Calu3 (cell line): Measurements from ENCODE around the gene GFPT1. TPM values are rescaled to one million over a fixed set of nuclear protein-coding genes. Genes with fewer than 3 reads are reported as not detected.

ENCODE experiments used
- BruUV-seq: library from RNA; stranded (reverse); fragments of 400-500 nt; replicated peaks from 2 replicates; lab custom pipeline; 2021; lab: Mats Ljungman, UMichigan
- CTCF ChIA-PET: fragments of 300-600 bp; sonication (Branson Sonifier 250); formaldehyde crosslinking; loops from one replicate; lab custom pipeline; 2022; ENCODE audit warnings: antibody characterized with exemption; lab: Charles Lee
- DNase-seq: peaks from one replicate; pipeline ENCODE4 v3.0.0; 2022
- H3K27ac Mint-ChIP-seq: one replicate; pipeline ENCODE4 v1.8.0; 2022; ENCODE audit warnings: mixed read lengths; ENCODE audit not compliant: unreplicated experiment
- H3K27me3 Mint-ChIP-seq: one replicate; pipeline ENCODE4 v1.8.0; 2022; ENCODE audit warnings: mixed read lengths; ENCODE audit not compliant: unreplicated experiment
- H3K36me3 Mint-ChIP-seq: one replicate; pipeline ENCODE4 v1.8.0; 2022; ENCODE audit warnings: mild to moderate bottlenecking, moderate library complexity, mixed read lengths; ENCODE audit not compliant: insufficient read depth, unreplicated experiment
- H3K4me1 Mint-ChIP-seq: one replicate; pipeline ENCODE4 v1.8.0; 2022; ENCODE audit warnings: mild to moderate bottlenecking, low read depth, mixed read lengths; ENCODE audit not compliant: unreplicated experiment
- H3K4me3 Mint-ChIP-seq: one replicate; pipeline ENCODE4 v1.8.0; 2022; ENCODE audit warnings: mild to moderate bottlenecking, low read depth, moderate library complexity, mixed read lengths; ENCODE audit not compliant: unreplicated experiment
- H3K9me3 Mint-ChIP-seq: one replicate; pipeline ENCODE4 v1.8.0; 2022; ENCODE audit warnings: low read depth, mixed read lengths; ENCODE audit not compliant: unreplicated experiment
- CTCF ChIP-seq: fragments of 200-600 bp; IDR thresholded peaks from one replicate; pipeline ENCODE4 v1.8.0; 2022; ENCODE audit warnings: antibody characterized with exemption; ENCODE audit not compliant: unreplicated experiment
- intact Hi-C: fragments of 100-400 bp; cut with micrococcal nuclease; formaldehyde crosslinking; loops from one replicate; pipeline ENCODE4 v1.10.0; 2022; ENCODE audit not compliant: unreplicated experiment
- total RNA-seq: library from RNA; stranded (reverse); gene quantifications from 2 replicates; pipeline ENCODE4 v1.2.3, GENCODE V29; 2022

The GFPT1 gene
- total RNA-seq, 1 experiment from 2014 or later = 98.0 TPM

- peak overlapping the region; percentile 47 for H3K27ac Mint-ChIP-seq
- no peaks in the 10 kb centered on the region for H3K27me3 Mint-ChIP-seq
- H3K4me1 Mint-ChIP-seq = no peaks in the 10 kb centered on the region
- H3K4me3 Mint-ChIP-seq = no peak overlapping the region
- CTCF ChIA-PET = no interaction called here
- peaks cover 91% of the 10 kb centered on the region for H3K36me3 Mint-ChIP-seq
- no peak for DNase-seq
- intact Hi-C loops = no loop called here
- TF ChIP-seq CTCF = no peak
- no TSS peak for BruUV-seq
- no peaks in the 10 kb centered on the region for H3K9me3 Mint-ChIP-seq
Observed at GRCh38 chr2:69330781-69331180, 56.2 kb downstream of the GFPT1 start.

- CTCF ChIA-PET = no interaction called here
- intact Hi-C loops = no loop called here
- DNase-seq = no peak
- Mint-ChIP-seq H3K4me3 (no peak overlapping the region), H3K27ac (no peak overlapping the region), H3K9me3 (peaks cover 1% of the 10 kb centered on the region), H3K27me3 (no peaks in the 10 kb centered on the region), H3K4me1 (peaks cover 8% of the 10 kb centered on the region), H3K36me3 (peaks cover 82% of the 10 kb centered on the region)
- no TSS peak for BruUV-seq
- no peak for TF ChIP-seq CTCF
Observed at GRCh38 chr2:69322631-69323030, 64.4 kb downstream of the GFPT1 start.

GRCh38 chr2:69316550-69316949 is 70.5 kb downstream of the GFPT1 start:
- intact Hi-C loops = no loop called here
- no peak for TF ChIP-seq CTCF
- CTCF ChIA-PET = no interaction called here
- DNase-seq = no peak
- no TSS peak for BruUV-seq
- peaks cover 3% of the 10 kb centered on the region for H3K9me3 Mint-ChIP-seq
- H3K4me1 Mint-ChIP-seq = peaks cover 8% of the 10 kb centered on the region
- no peak overlapping the region for H3K4me3 Mint-ChIP-seq
- no peaks in the 10 kb centered on the region for H3K27me3 Mint-ChIP-seq
- H3K36me3 Mint-ChIP-seq = peaks cover 70% of the 10 kb centered on the region
- H3K27ac Mint-ChIP-seq = peak overlapping the region; percentile 24

GRCh38 chr2:69315160-69315761 is 71.8 kb downstream of the GFPT1 start:
- BruUV-seq = no TSS peak
- no peaks in the 10 kb centered on the region for H3K27me3 Mint-ChIP-seq

More at GRCh38 chr2:69315160-69315761, 71.8 kb downstream of the GFPT1 start:
- no peak for TF ChIP-seq CTCF
- peaks cover 6% of the 10 kb centered on the region for H3K4me1 Mint-ChIP-seq
- H3K4me3 Mint-ChIP-seq = no peak overlapping the region
- intact Hi-C loops = no loop called here
- DNase-seq = no peak
- H3K9me3 Mint-ChIP-seq = peaks cover 3% of the 10 kb centered on the region
- peaks cover 70% of the 10 kb centered on the region for H3K36me3 Mint-ChIP-seq
- CTCF ChIA-PET = no interaction called here
- no peak overlapping the region for H3K27ac Mint-ChIP-seq
